ENCODE data around the gene AMDHD2. TPM values are rescaled to one million over a fixed set of nuclear protein-coding genes. Genes with fewer than 3 reads are reported as not detected.

AMDHD2 gene
- total RNA-seq, 1 donor from 2014 or later = 9.3 TPM

GRCh38 chr16:2527784-2528100 lies 7.6 kb downstream of the AMDHD2 start:
- no peak for DNase-seq
- intact Hi-C loops (cut with micrococcal nuclease) = no loop called here
- Histone ChIP-seq H3K9me3 (replicated peaks) (no peaks in the 10 kb centered on the region), H3K27me3 (ENCODE audit: low read depth) (no peaks in the 10 kb centered on the region), H3K27ac (replicated peaks) (no peak overlapping the region), H3K4me1 (peaks cover 15% of the 10 kb centered on the region), H3K36me3 (peaks cover 57% of the 10 kb centered on the region), H3K4me3 (no peak overlapping the region)
- no peak for TF ChIP-seq CTCF (IDR thresholded peaks at IDR 0.05; ENCODE audit: borderline replicate concordance)

GRCh38 chr16:2528161-2529060 lies 8.2 kb downstream of the AMDHD2 start:
- Histone ChIP-seq H3K9me3 (replicated peaks) (no peaks in the 10 kb centered on the region), H3K4me1 (peaks cover 20% of the 10 kb centered on the region), H3K27ac (replicated peaks) (no peak overlapping the region), H3K36me3 (peaks cover 50% of the 10 kb centered on the region), H3K27me3 (ENCODE audit: low read depth) (no peaks in the 10 kb centered on the region), H3K4me3 (no peak overlapping the region)
- peak; percentile 13 for DNase-seq
- no peak for TF ChIP-seq CTCF (IDR thresholded peaks at IDR 0.05; ENCODE audit: borderline replicate concordance)
- intact Hi-C loops (cut with micrococcal nuclease) = no loop called here

GRCh38 chr16:2529061-2529931 lies 9.1 kb downstream of the AMDHD2 start:
- Histone ChIP-seq H3K4me3 (no peak overlapping the region), H3K27ac (replicated peaks) (no peak overlapping the region), H3K4me1 (peaks cover 20% of the 10 kb centered on the region), H3K9me3 (replicated peaks) (no peaks in the 10 kb centered on the region), H3K27me3 (ENCODE audit: low read depth) (no peaks in the 10 kb centered on the region), H3K36me3 (peaks cover 42% of the 10 kb centered on the region)
- intact Hi-C loops (cut with micrococcal nuclease) = no loop called here
- TF ChIP-seq CTCF (IDR thresholded peaks at IDR 0.05; ENCODE audit: borderline replicate concordance) = no peak
- no peak for DNase-seq

GRCh38 chr16:2529961-2530628 lies 9.9 kb downstream of the AMDHD2 start:
- no peaks in the 10 kb centered on the region for H3K27me3 ChIP-seq (ENCODE audit: low read depth)
- DNase-seq = no peak
- H3K4me1 ChIP-seq = peaks cover 20% of the 10 kb centered on the region
- H3K27ac ChIP-seq (replicated peaks) = no peak overlapping the region
- H3K9me3 ChIP-seq (replicated peaks) = no peaks in the 10 kb centered on the region
- H3K36me3 ChIP-seq = peaks cover 34% of the 10 kb centered on the region
- H3K4me3 ChIP-seq = no peak overlapping the region
- intact Hi-C loops (cut with micrococcal nuclease) = no loop called here
- TF ChIP-seq CTCF (IDR thresholded peaks at IDR 0.05; ENCODE audit: borderline replicate concordance) = no peak

GRCh38 chr16:2530629-2531318 lies 10.6 kb downstream of the AMDHD2 start:
- peak overlapping the region; percentile 72 for H3K4me3 ChIP-seq
- no peak for DNase-seq
- H3K27ac ChIP-seq (replicated peaks) = peak overlapping the region; percentile 88

More at GRCh38 chr16:2530629-2531318, 10.6 kb downstream of the AMDHD2 start:
- no peaks in the 10 kb centered on the region for H3K27me3 ChIP-seq (ENCODE audit: low read depth)
- TF ChIP-seq CTCF (IDR thresholded peaks at IDR 0.05; ENCODE audit: borderline replicate concordance) = no peak
- intact Hi-C loops (cut with micrococcal nuclease) = no loop called here
- H3K4me1 ChIP-seq = peaks cover 20% of the 10 kb centered on the region
- H3K9me3 ChIP-seq (replicated peaks) = no peaks in the 10 kb centered on the region
- peaks cover 27% of the 10 kb centered on the region for H3K36me3 ChIP-seq

Measured in left ventricle myocardium inferior (tissue), 1 donor.